GM18526 (cell line): ENCODE results near the gene RFPL1.

Experiments
- POLR2A ChIP-seq: IDR thresholded peaks from 3 replicates; pipeline ENCODE4 v1.6.1; 2011; ENCODE audit not compliant: insufficient read length; ENCODE audit errors: extremely low read depth

Gene RFPL1

GRCh38 chr22:29442976-29443375, 4.6 kb downstream of the RFPL1 start:
- TF ChIP-seq POLR2A = no peak

- TF ChIP-seq POLR2A = no peak
These were observed 5.1 kb downstream of the RFPL1 start for GRCh38 chr22:29443452-29443851.

- TF ChIP-seq POLR2A = no peak
These were observed 5.7 kb downstream of the RFPL1 start for GRCh38 chr22:29443861-29444792.

- no peak for TF ChIP-seq POLR2A
These were observed 7.1 kb downstream of the RFPL1 start for GRCh38 chr22:29445508-29445907.

- TF ChIP-seq POLR2A = no peak
These were observed 9.5 kb downstream of the RFPL1 start for GRCh38 chr22:29447906-29448305.

GRCh38 chr22:29449296-29449875, 11.0 kb downstream of the RFPL1 start:
- TF ChIP-seq POLR2A = no peak

GRCh38 chr22:29450222-29450621, 11.8 kb downstream of the RFPL1 start:
- no peak for TF ChIP-seq POLR2A

- TF ChIP-seq POLR2A = no peak
These were observed 13.5 kb downstream of the RFPL1 start for GRCh38 chr22:29451863-29452262.

- no peak for TF ChIP-seq POLR2A
These were observed 15.9 kb downstream of the RFPL1 start for GRCh38 chr22:29454276-29454675.

- TF ChIP-seq POLR2A = no peak
These were observed 17.9 kb downstream of the RFPL1 start for GRCh38 chr22:29456211-29456671.

GRCh38 chr22:29457730-29458129, 19.3 kb downstream of the RFPL1 start:
- no peak for TF ChIP-seq POLR2A

- no peak for TF ChIP-seq POLR2A
These were observed 20.2 kb downstream of the RFPL1 start for GRCh38 chr22:29458551-29458950.

GRCh38 chr22:29459773-29460172, 21.4 kb downstream of the RFPL1 start:
- no peak for TF ChIP-seq POLR2A

GRCh38 chr22:29461263-29461662, 22.9 kb downstream of the RFPL1 start:
- TF ChIP-seq POLR2A = no peak

GRCh38 chr22:29463629-29464028, 25.2 kb downstream of the RFPL1 start:
- TF ChIP-seq POLR2A = no peak

GRCh38 chr22:29464581-29464980, 26.2 kb downstream of the RFPL1 start:
- TF ChIP-seq POLR2A = no peak

- TF ChIP-seq POLR2A = no peak
These were observed 31.4 kb downstream of the RFPL1 start for GRCh38 chr22:29469755-29470154.
